Astrocyte (in vitro differentiated cells and primary cell): ENCODE results near the gene CPEB4. TPM values are rescaled to one million over a fixed set of nuclear protein-coding genes. Genes with fewer than 3 reads are reported as not detected.

Source experiments
- DNase-seq: peaks from one replicate; pipeline ENCODE4 v3.0.0-alpha.2; 2010; ENCODE audit warnings: low read depth
- FAIRE-seq: peaks from 2 replicates; lab custom pipeline; 2011; peaks lifted over from hg19 to GRCh38; lab: Jason Lieb, UNC
- H2AFZ ChIP-seq: 2 replicates; pipeline ENCODE4 v1.6.0; 2012; ENCODE audit warnings: low read depth, low read length, inconsistent platforms
- H3K27ac ChIP-seq: 2 replicates; pipeline ENCODE4 v1.5.1; 2011; ENCODE audit warnings: low read depth, low read length, inconsistent platforms
- H3K27me3 ChIP-seq: 2 replicates; pipeline ENCODE4 v1.6.0; 2011; ENCODE audit warnings: low read length, inconsistent platforms; ENCODE audit not compliant: insufficient read depth
- H3K36me3 ChIP-seq: 2 replicates; pipeline ENCODE4 v1.5.1; 2011; ENCODE audit warnings: low read length, inconsistent platforms; ENCODE audit not compliant: insufficient read depth
- H3K4me1 ChIP-seq: 2 replicates; pipeline ENCODE4 v1.5.1; 2011; ENCODE audit warnings: low read length, inconsistent platforms; ENCODE audit not compliant: insufficient read depth
- H3K4me2 ChIP-seq: 2 replicates; pipeline ENCODE4 v1.6.0; 2012; ENCODE audit warnings: low read length, inconsistent platforms
- H3K4me3 ChIP-seq: 2 replicates; pipeline ENCODE4 v1.5.1; 2011; ENCODE audit warnings: low read depth, mild to moderate bottlenecking, low read length, inconsistent platforms; ENCODE audit not compliant: insufficient read depth
- H3K79me2 ChIP-seq: 2 replicates; pipeline ENCODE4 v1.6.0; 2012; ENCODE audit warnings: mild to moderate bottlenecking, low read length, inconsistent platforms; ENCODE audit not compliant: insufficient read depth
- H3K9ac ChIP-seq: 2 replicates; pipeline ENCODE4 v1.6.0; 2012; ENCODE audit warnings: mild to moderate bottlenecking, low read length, inconsistent platforms
- H3K9me3 ChIP-seq: 2 replicates; pipeline ENCODE4 v1.5.1; 2012; ENCODE audit warnings: low read depth, mild to moderate bottlenecking, low read length, inconsistent platforms; ENCODE audit not compliant: insufficient read depth
- H4K20me1 ChIP-seq: 2 replicates; pipeline ENCODE4 v1.6.0; 2012; ENCODE audit warnings: low read length, inconsistent platforms; ENCODE audit not compliant: insufficient read depth
- H3K27ac Mint-ChIP-seq: one replicate; pipeline ENCODE4 v1.8.0; 2021; ENCODE audit warnings: mild to moderate bottlenecking, mixed read lengths; ENCODE audit not compliant: unreplicated experiment
- H3K27me3 Mint-ChIP-seq: one replicate; pipeline ENCODE4 v1.8.0; 2021; ENCODE audit warnings: low read depth, mixed read lengths; ENCODE audit not compliant: unreplicated experiment
- H3K36me3 Mint-ChIP-seq: one replicate; pipeline ENCODE4 v1.8.0; 2021; ENCODE audit warnings: low read depth, mixed read lengths; ENCODE audit not compliant: unreplicated experiment
- H3K4me1 Mint-ChIP-seq: one replicate; pipeline ENCODE4 v1.8.0; 2021; ENCODE audit warnings: low read depth, mixed read lengths; ENCODE audit not compliant: unreplicated experiment
- H3K4me3 Mint-ChIP-seq: one replicate; pipeline ENCODE4 v1.8.0; 2021; ENCODE audit warnings: mild to moderate bottlenecking, moderate library complexity, mixed read lengths; ENCODE audit not compliant: unreplicated experiment
- H3K9me3 Mint-ChIP-seq: one replicate; pipeline ENCODE4 v1.8.0; 2021; ENCODE audit warnings: mild to moderate bottlenecking, mixed read lengths; ENCODE audit not compliant: unreplicated experiment
- EZH2 ChIP-seq: IDR thresholded peaks from 2 replicates; pipeline ENCODE4 v1.6.1; 2012; ENCODE audit warnings: mild to moderate bottlenecking, low read length, inconsistent platforms; ENCODE audit not compliant: insufficient read depth
- total RNA-seq: library from RNA; stranded (reverse); gene quantifications from 2 replicates; pipeline ENCODE4 v1.2.1, GENCODE V29; 2021
- TF ChIP-seq, protein P1 (sequence below): IDR thresholded peaks from 2 replicates; pipeline ENCODE4 v1.5.1; 2011; ENCODE audit warnings: low read depth, mild to moderate bottlenecking, inconsistent platforms, low read length, moderate library complexity; ENCODE audit not compliant: insufficient read depth

Gene CPEB4
- total RNA-seq, 1 donor from 2014 or later = 37.2 TPM

GRCh38 chr5:173888473-173889131 is 453 bp downstream of the CPEB4 start:
- H3K27me3 Mint-ChIP-seq = no peaks in the 10 kb centered on the region
- no peaks in the 10 kb centered on the region for H3K9me3 Mint-ChIP-seq
- no peak for FAIRE-seq
- Histone ChIP-seq H3K4me3 (peak overlapping the region; percentile 66), H2AFZ (no peak overlapping the region), H3K27me3 (no peaks in the 10 kb centered on the region), H3K4me1 (peaks cover 9% of the 10 kb centered on the region), H3K36me3 (no peaks in the 10 kb centered on the region), H3K79me2 (peaks cover 54% of the 10 kb centered on the region), H3K4me2 (peak overlapping the region; percentile 94), H3K9ac (peak overlapping the region; percentile 90), H4K20me1 (peaks cover 38% of the 10 kb centered on the region), H3K9me3 (no peaks in the 10 kb centered on the region), H3K27ac (peak overlapping the region; percentile 65)
- H3K36me3 Mint-ChIP-seq = no peaks in the 10 kb centered on the region
- no peak for DNase-seq
- TF ChIP-seq, protein P1, sequence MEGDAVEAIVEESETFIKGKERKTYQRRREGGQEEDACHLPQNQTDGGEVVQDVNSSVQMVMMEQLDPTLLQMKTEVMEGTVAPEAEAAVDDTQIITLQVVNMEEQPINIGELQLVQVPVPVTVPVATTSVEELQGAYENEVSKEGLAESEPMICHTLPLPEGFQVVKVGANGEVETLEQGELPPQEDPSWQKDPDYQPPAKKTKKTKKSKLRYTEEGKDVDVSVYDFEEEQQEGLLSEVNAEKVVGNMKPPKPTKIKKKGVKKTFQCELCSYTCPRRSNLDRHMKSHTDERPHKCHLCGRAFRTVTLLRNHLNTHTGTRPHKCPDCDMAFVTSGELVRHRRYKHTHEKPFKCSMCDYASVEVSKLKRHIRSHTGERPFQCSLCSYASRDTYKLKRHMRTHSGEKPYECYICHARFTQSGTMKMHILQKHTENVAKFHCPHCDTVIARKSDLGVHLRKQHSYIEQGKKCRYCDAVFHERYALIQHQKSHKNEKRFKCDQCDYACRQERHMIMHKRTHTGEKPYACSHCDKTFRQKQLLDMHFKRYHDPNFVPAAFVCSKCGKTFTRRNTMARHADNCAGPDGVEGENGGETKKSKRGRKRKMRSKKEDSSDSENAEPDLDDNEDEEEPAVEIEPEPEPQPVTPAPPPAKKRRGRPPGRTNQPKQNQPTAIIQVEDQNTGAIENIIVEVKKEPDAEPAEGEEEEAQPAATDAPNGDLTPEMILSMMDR = no peak
- no peak for TF ChIP-seq EZH2
- H3K4me1 Mint-ChIP-seq = peaks cover 8% of the 10 kb centered on the region
- peak overlapping the region; percentile 18 for H3K27ac Mint-ChIP-seq
- H3K4me3 Mint-ChIP-seq = peak overlapping the region; percentile 96

GRCh38 chr5:173890195-173890991 is 2.2 kb downstream of the CPEB4 start:
- peak overlapping the region; percentile 44 for H3K27ac ChIP-seq
- peak overlapping the region; percentile 18 for H2AFZ ChIP-seq
- peak overlapping the region; percentile 96 for H3K4me3 Mint-ChIP-seq
- no peak for FAIRE-seq
- peak overlapping the region; percentile 90 for H3K9ac ChIP-seq
- H3K79me2 ChIP-seq = peaks cover 70% of the 10 kb centered on the region
- peaks cover 51% of the 10 kb centered on the region for H4K20me1 ChIP-seq
- H3K9me3 Mint-ChIP-seq = no peaks in the 10 kb centered on the region
- H3K27me3 ChIP-seq = no peaks in the 10 kb centered on the region
- H3K36me3 ChIP-seq = no peaks in the 10 kb centered on the region
- H3K4me1 ChIP-seq = peaks cover 9% of the 10 kb centered on the region
- no peaks in the 10 kb centered on the region for H3K36me3 Mint-ChIP-seq
- peak overlapping the region; percentile 64 for H3K4me3 ChIP-seq
- no peaks in the 10 kb centered on the region for H3K9me3 ChIP-seq
- TF ChIP-seq, protein P1 = no peak
- no peak for TF ChIP-seq EZH2
- H3K27me3 Mint-ChIP-seq = no peaks in the 10 kb centered on the region
- peaks cover 4% of the 10 kb centered on the region for H3K4me1 Mint-ChIP-seq
- DNase-seq = no peak
- H3K4me2 ChIP-seq = peak overlapping the region; percentile 94
- H3K27ac Mint-ChIP-seq = no peak overlapping the region
